GM19467 (cell line): ENCODE data around the gene CYP11A1.
"Not testable (repeated sequence)": the region's sequence is repeated elsewhere in the genome, so short reads cannot be mapped to it uniquely, and the experiment has no call there.

Experiments used
- ATAC-seq: cut with Tn5 transposase; IDR thresholded peaks from one replicate; pipeline ENCODE4 v1.9.1; 2021; ENCODE audit warnings: mild to moderate bottlenecking, moderate library complexity; ENCODE audit not compliant: unreplicated experiment

CYP11A1 gene

DNA sequence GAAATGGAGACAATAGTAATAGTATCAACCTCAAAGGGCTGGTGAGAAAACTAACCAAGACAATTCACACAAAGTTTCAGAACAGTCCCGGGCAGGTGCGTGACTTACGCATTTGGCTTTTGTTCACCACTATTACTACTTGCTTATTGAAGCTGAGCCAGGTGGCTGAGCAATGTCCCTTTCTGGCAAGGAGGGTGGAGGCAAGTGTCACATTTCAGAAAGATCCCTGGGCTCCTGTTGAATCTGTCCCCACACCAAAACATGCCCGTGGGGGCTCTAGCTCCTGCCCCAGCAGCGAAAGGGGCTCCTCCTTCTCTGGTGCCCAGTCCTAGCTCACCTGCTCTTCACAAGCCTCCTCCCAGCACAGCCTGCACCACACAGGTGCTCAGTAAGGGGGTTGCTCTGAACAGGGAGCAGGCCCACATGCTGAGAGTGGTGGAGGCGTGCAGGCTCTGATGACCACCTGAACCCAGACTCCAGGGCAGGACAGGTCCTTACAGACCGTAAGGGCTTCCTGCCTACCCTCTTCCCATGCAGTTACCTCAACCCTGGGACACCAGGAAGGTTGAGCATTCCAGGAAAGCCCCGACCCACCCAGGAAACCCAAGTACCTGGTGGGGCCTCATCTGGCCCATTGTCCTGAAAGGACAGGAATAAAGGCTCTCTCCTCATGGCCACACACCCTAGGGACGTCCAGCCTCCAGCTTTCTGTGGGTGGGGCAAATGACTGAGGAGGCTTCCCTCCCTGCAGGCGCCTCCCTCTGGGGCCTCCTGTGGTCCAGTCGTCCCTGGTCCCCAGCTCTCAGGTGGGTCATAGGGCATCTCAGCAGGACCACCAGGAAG lies 33.7 kb upstream of the CYP11A1 start:
- ATAC-seq, result no peak

DNA sequence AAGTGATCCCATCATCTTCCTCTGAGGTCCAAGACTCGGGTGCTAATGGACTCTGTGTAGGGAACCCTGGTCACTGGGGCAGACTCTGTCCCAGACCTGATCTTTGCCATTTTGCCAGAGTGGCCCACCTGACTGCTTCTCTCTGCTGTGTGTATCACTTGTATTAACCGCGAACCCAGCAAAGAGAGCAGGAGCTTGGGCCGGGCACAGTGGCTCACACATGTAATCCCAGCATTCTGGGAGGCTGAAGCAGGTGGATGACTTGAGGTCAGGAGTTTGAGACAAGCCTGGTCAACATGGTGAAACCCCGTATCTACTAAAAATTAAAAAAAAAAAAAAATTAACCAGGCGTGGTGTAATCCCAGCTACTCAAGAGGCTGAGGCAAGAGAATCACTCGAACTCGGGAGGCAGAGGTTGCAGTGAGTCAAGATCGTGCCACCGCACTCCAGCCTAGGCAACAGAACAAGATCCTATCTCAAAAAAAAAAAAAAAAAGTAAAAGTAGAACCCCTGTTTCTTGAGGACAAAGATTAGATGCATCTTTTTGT lies 32.9 kb upstream of the CYP11A1 start:
- ATAC-seq, result no peak

DNA sequence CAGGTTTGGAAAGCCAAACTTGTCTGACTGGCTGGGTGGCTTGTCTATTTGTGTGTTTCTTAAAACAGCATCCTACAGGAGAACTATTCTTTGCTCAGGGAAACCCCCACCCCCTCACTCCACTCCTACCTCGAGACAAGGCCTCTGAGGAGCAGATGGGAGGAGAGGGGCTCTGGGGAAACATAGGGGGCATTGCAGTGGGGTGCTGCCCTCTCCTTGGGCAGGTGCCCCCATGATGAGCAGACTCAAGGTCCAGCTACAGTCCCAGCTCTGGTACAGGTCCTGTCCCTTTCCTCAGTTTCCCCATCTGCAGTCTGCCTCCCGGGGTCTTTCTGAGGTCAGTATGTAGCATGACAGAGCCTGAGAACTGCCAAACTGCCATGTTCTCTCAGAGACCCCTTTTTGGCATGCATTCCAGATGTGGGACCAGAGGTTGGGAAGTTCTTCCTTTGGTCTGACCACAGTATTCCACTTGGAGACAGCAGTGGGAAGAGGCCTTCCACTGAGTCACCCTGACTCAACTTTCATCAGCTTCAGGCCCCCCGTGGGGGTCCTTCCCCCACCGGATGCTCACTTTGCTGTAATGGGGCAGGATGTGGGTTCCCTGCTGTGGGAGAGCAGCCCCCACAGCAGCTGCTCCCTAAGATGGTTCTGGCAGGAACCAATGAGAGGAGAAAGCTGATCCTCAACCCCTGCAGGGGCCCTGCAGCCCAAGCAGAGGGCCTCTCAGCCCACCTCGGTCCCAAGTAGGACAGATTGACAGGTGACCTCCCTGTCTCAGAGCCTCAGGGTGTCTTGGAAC lies 32.3 kb upstream of the CYP11A1 start:
- ATAC-seq, result no peak

DNA sequence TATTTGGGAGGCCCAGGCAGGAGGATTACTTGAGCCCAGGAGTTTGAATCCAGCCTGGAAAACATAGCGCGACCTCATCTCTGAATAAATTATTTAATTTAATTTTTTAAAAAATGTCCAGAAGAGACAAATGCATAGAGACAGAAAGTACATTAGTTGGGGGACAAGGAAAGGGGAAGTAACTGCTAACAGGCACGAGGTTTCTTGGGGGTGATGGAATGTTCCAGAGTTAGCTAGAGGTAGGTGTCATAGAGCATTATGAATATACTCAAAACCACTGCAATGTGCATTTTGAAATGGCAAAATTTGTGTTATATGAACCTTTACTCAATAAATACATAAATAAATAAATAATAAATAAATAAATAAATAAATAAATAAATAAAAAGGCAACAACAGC lies 31.7 kb upstream of the CYP11A1 start:
- ATAC-seq, result no peak

DNA sequence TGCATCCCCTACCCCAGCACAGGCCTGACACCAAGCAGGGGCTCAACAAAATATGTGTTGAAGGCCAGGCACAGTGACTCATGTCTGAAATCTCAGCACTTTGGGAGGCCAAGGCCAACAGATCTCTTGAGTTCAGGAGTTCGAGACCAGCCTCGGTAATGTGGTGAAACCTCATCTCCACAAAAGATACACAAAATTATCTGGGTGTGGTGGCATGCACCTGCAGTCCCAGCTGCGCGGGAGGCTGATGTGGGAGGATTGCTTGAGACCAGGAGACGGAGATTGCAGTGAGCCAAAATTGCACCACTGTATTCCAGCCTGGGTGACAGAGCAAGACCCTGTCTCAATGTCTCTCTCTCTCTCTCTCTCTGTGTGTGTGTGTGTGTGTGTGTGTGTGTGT lies 30.7 kb upstream of the CYP11A1 start:
- no peak for ATAC-seq

DNA sequence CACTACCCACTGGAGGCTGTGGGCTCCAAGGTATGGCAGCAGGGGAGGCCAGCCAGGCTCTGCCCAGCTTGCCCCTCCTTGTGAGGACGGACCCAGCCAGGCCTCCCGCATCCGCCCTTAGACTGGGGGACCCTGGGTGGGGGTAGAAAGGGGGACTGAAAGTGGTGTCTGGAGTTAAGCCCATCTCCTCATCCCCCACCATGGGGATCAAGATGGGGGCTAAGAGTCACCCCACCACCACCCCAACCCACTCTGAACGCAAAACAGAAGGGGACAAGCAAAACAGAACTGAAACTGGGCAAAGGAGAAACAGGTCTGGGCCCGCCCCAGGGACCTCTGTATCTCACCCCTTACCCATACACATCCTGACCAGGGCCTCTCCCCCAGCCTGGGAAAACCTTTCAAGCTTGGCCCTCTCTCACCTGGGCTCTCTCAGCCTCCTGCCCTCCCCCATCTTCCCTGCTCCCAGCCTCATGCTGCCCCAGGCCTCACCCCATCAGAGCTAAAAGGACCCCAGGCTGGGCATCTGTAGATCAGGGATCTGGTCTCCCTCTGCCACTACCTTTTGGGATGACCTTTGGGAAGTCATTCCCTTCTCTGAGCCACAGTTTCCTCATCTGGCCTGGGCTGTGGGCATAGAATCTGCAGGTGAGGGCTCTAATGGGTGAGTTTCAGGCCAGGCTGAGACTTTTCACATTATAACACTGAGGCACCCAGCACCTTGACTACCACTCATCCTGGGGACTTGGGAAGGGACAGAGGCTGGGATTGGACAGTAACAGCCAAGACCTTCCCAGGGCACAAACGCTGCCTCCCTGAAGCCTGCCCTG lies 30.0 kb upstream of the CYP11A1 start:
- peak; percentile 33 for ATAC-seq

DNA sequence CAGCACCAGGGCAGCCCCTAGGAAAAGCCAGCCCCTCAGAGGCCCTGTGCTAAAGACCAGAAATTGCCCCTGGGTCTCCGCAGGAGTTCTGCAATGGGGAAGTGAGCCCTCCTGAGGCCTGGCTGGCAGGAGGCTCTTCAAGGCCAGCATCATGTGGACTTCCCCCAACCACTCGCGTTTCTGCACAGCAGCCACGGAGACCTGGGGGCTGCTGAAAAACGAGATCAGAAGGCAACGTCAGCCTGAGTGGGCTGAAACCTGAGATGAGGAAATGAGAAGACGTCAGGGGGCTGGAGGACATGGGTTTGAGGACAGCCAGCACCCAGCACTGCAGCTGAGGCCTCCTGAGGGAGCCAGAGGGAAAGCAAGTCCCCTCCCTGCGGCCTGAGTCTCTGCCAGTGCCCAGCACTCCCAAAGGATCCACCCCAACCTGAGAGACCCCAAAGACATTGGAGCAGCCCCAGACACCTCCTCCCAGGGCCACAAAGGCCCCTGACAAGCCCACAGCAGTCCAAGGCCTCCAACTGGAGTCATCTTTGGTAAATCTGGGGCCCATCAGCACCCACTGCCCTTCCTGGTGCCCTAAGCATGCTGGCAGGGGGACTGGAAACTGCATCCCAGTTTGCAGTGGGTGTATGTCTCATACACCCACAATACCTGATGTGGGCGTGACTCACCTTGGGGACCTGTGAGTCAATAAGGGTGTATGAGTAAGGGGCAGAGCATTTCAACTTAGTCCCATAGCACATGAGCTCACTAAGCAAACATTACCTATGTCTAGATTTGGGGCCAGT lies 29.2 kb upstream of the CYP11A1 start:
- no peak for ATAC-seq

DNA sequence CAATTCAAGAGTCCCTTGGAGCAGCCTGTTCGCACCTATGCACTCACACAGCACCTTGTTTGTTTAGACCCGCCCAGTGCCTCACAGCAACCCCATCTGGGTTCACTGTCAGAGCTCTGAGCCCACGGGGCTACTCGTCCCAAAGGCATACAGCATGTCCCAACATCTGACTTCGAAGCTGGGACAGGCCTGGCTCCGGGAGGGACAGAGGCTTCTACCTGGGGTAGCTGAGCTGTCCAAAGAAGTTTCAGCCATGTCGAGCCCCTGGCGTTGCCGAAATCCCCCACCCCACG lies 28.6 kb upstream of the CYP11A1 start:
- ATAC-seq, result no peak

DNA sequence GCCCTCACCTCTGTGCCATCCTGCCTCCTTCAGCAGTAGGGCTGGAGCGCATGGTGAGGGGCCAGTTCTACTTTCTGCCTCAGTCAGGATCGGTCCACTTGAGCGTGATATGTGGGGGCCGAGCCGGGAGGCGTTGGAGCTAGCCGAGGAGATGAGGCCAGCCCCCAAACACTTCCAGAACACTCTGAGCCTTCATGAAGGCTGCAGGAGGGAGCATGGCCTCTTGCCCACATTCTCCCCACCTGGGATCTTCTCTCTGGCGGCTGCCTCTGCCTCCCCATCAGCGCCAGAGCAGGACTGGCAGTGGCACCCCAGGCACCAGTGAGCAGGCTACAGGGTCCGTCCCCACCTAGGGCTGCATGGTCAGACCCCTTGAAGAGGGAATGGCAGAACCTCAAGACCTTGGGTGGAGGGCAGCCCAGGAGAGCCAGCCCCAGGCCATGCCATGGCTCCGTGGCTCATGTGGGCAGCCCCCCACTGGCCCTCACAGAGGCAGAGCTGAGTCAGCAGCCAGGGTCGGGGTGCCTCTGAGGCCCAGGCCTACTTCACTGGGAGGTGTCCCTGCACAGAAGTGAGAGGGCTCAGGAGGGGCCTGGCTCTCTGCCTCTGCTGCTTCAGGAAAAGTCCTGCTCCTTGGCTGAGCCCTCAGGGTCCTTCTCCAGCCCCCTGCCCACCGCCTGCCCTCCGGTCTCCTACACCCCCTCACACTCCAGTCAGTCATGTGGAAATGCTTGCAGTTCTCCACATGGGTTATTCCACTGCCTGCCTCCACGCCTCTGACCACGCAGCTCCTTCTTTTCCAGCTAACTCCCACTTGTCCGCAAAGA lies 28.1 kb upstream of the CYP11A1 start:
- no peak for ATAC-seq

DNA sequence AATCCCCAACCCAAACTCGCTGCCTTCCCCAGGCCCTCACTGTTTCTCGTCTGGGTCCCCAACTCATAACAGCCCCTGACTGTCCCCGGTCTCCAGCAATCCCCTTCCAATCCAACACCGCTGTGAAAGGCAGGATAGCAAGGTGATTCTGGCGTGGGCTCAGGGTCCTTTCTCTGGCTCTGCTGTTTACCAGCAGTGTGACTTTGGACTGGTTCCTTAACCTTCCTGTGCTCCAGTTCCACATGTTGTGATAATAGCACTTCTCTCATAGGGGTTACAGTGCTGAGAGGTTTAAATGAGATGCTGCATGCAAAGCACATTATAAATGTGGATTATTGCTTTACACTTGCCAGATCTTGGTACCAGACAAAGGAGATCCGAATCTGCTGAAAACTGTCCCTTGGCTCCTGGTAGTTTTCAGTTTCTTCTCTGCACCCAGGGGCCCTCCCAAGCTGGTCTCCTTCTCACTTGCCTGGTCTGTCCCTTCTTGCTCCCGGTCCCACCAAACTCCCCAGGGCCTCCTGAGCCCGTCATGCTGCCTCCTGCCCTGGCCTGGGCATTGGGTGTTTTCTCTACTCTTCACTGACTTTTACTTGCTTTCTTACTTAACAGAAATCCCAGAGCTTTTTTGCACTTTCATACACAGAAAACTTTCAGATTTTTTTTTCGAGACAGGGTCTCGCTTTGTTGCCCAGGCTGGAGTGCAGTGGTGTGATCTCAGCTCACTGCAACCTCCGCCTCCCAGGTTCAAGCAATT lies 26.8 kb upstream of the CYP11A1 start:
- no peak for ATAC-seq

DNA sequence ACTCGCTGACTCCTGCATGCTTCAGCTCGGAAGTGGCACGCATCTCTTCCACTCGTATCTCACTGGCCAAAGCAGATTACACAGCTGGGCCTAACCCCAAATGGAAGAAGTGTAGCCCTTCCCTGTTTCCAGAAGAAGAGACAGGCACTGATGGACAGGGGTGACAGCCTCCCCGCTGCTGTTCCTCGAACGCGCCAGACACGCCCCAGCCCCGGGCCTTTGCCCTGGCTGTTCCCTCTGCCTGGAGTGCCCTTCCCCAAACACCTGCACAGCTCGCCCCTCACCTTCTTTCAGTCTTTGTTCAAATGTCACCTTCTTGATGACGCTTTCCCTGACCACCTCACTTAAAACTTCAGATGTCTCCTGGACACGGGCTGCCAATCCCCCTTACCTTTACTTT lies 26.0 kb upstream of the CYP11A1 start:
- no peak for ATAC-seq

DNA sequence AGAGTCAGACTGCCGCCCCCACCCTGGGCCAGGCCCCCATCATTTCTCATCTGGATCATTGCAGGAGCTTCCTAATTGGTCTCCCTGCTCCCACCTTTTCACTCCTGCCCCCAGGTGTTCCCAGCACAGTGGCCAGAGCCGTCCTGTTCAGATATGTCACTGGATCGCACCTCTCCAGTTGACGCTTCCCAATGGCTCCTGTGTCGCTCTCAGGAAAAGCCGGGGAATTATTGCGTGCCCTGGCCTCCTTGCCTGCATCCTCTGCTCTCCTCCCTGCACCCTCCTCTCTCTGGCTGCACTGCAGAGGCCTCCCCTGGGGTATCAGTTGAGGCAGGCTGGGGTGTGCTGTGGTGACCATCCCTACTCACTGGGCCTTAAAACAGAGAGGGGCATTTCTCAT lies 25.5 kb upstream of the CYP11A1 start:
- ATAC-seq, result no peak

DNA sequence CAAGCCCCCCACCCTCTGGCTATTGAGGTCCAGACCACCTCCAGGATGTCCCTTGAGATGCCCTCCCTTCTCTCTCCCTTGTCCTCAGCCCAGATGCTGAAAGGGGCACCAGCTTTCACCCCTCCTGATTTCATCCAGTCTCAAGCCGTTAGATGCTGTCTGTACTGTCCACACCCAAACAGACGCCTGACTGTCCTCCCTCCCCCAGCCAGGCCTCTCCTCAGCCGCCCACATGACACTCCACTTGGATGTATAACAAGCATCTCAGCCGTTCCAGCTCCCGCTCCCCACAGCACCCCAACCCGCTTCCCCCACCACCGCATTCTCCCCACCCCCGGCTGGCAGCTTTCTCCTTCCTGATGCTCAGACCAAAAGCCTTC lies 25.0 kb upstream of the CYP11A1 start:
- no peak for ATAC-seq

DNA sequence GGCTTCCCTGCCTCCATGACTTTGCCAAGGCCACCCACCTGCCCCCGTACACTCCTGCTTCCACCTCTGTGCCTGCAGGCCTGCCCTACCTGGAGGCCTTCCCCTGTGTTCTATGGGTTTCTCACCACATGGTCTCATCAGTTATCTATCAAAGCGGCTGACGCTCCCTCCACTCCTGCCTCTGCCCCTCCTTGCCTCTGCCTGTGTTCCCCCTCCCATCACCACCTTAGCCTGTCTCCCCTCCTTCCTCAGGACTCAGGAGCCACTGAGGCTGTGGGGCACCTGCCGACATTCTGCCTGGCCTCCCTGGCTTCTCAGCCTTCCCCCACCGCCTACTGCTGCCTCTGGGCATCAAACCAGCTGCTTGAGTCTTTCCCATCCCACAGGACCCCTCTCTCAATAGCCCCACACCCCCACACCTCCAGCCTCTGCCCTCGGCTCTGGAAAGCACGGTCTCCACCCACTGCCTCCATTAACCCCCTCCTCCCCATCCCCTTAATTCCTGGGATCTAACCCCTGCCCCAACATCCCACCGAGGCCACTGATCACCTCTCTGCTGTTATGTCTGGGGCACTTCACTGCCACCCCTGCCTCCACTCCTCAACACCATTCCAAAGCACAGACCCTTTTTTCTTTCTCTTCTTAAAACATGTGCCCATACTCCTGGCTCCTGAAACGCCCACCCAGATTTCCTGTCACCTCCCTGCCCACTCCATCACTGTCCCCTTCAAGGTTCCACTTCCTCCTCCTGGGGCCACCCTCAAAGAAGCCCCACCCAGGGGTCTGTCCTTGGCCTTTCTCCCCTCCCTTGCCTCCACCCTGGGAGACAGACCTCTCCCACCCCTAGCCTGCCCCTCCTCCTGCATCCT lies 24.4 kb upstream of the CYP11A1 start:
- no peak for ATAC-seq

DNA sequence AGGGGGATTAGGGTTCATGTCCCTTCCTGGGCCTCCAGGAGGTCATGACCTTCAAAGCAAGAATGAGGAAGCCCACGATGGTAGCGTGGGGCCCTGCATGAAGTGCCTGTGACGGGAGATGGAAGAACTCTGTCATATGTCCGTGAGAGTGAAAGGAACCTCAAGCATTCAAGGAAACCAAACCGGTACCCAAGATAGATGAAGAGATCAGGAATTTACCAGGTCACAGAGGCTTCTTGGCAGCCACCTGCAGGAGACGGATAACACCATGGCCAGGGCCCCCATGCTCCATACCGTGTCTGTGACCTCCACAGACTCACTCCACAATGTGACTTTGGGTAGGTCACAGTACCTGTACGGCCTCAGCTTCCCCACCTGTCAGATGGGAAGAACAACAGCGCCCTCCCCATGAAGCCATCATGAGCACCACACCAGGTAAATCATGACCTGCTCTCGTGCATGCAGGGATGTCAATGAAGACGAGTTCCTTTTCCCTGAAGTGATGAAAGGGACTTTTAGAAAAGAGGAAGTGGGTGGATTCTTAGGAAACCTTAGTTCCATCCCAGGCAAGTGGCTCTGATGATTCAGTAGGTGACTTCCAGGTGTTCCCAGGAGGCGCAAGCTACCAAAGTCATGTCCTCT lies 23.3 kb upstream of the CYP11A1 start:
- no peak for ATAC-seq

DNA sequence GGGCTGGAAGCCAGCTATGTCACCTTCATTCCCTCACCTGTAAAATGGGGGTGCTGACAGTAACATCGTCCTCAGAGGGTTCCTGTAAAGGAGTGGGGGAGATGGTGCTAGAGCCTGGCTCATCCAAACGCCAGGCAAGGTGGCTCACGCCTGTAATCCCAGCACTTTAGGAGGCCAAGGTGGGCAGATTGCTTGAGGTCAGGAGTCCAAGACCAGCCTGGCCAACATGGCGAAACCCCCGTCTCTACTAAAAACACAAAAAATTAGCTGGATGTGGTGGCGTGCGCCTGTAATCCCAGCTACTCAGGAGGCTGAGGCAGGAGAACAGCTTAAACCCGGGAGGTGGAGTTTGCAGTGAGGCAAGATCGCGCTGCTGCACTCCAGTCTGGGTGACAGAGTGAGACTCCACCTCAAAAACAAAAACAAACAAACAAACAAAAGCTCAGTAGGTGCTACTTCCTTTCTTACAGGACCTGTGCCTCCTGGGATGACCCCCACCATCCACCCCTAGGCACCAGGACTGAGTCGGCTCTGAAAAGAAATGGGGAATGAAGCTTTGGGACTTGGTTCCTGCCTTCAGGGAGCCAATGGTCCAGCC lies 22.7 kb upstream of the CYP11A1 start:
- ATAC-seq, result not testable (repeated sequence)
